GM19351 (cell line): Measurements from ENCODE around the gene MDFIC.

Experiments
- ATAC-seq: cut with Tn5 transposase; IDR thresholded peaks from one replicate; pipeline ENCODE4 v1.9.1; 2021; ENCODE audit warnings: mild to moderate bottlenecking, moderate library complexity; ENCODE audit not compliant: unreplicated experiment

MDFIC gene

GRCh38 chr7:114988755-114989375, 67.0 kb downstream of the MDFIC start:
- ATAC-seq, result no peak

GRCh38 chr7:114989531-114989930, 67.6 kb downstream of the MDFIC start:
- ATAC-seq, result no peak

DNA sequence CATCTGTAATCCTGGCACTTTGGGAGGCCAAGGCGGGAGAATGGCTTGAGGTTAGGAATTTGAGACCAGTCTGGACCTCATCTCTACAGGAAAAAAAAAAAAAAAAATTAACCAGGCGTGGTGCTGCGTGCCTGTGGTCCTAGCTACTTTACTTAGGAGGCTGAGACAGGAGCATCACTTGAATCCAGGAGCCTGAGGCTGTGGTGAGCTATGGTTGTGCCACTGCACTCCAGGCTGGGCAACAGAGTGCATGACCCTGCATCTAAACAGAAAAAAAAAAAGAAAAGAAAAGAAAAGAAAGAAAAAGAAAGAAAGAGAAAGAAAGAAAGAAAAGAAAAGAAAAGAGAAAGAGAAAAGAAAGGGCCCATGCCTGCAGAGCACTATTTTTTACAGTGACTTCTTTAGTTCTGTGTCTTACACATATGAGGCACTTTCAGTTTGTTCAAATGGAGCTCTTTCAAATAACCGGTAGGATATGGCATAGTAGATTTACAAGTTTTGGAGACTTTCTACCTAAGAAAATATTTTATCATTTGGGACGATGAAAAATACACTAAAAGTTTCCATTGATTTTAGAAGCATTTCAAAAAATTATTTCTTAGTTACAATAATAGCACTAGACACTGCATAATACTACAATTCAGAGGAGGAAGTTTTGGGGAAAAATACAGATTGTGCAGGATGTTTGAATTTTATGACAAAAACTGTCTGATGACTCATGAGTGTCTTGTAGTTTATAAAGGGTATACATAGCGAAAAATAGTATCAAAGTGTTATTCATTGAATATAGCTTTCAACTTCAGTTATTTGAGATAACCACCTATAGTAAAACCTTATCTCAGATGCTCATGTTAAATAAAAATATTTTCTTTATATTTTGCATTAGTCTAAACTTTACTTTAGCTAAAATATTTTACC, 75.9 kb downstream of the MDFIC start:
- no peak for ATAC-seq

DNA sequence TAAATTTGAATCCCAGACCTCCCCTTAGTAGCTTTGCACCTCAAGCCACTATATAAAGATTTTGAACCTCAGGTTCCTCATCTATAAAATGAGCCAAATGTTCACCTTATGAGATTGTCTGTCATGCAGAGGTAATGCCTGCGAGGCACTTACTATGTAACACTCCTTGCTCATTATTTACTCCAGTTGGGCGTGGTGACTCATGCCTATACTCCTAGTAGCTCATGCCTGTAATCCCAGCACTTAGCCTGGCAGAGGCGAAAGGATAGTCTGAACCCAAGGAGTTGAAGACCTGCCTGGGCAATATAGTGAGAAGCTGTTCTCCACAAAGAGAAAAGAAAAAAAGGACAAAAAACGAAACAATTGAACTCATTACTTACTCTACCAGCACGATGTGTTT, 82.2 kb downstream of the MDFIC start:
- no peak for ATAC-seq

DNA sequence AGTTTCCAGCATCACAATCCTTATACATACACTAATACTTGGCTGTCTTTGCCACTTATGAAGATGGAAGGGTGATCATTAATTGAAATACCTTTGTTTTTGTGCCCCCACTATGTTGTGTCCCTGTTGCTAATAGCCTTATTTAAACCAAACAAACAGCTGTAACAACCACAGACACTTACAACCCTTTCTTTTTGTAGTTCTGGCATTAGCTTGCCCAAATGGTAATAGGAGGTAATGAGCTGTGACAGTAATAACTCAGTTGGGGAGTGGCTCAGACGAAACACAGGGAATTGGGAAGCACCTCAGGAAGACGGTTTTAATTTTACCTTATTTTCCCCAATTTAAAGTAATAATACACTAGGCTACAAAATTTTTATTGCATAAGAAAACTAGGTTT, 83.4 kb downstream of the MDFIC start:
- ATAC-seq, result no peak

DNA sequence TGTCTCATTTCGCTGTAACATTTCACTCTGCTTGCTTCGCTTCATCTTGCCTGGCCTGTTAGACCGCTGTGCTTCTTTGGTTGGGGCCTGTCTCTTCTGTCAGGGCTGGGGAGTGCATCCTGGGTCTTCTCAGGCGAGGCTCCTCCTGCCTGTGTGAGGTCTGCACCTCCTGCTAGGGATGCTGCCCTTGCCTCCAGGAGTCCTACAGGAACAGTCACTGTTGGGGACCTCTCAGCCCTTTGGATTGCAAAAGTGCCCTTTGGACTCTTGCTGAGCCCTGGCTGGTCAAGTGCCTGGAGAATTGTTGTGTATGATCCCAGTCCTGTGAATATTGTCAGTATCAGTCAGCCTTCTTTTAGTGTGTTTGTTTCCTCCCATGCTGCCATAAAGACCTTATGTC, 84.1 kb downstream of the MDFIC start:
- ATAC-seq, result no peak

DNA sequence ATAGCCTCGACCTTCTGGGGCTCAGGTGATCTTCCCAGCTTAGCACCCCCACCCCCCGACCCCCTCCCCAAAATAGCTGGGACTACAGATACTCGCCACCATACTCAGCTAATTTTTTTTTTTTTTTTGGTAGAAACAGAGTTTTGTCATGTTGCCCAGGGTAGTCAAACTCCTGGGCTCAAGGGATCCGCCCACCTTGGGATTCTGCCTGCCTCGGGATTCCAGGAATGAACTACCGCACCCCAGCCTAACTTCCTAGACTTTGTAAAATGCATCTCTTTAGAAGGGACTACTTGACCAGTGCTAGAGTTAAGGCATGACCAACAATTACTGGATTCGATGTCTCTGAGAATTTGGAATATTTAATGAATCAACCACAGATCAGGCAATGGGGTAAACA, 85.9 kb downstream of the MDFIC start:
- no peak for ATAC-seq

GRCh38 chr7:115008465-115009114, 86.7 kb downstream of the MDFIC start:
- peak; percentile 58 for ATAC-seq

- peak; percentile 69 for ATAC-seq
Observed at GRCh38 chr7:115009139-115009538, 87.2 kb downstream of the MDFIC start.

DNA sequence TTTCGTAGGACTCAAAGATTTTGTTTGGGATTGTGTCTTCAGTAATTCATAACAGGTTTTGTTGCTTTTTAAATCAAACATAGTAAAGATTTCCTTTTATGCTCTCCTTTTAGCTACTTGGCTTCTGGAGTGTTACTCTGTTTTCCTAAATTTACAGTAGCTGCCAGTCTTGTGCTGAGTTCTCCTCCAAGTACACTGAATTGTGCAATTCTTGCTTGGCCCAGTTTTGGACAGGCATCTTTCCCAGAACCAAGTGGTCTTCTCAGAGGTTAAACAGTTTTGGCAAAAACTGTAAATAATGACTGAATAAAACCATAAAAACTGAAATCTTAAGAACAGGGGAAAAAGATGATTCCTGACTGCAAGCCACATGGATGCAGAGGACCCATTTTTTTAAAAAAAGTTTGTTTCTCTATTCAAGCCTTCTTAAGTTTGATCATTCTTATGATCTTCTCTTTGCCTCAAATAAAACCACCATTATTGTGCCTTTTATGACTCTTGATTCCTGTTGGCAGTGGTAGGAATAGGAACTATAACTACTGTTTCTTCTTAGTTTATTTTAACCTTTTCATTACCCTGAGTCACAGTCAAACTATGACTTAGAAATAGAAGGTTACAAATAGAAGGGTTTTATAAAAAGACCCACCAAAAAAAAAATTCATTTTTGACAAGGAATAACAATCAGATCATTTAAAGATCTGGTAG, 88.0 kb downstream of the MDFIC start:
- no peak for ATAC-seq

GRCh38 chr7:115010441-115010820, 88.5 kb downstream of the MDFIC start:
- ATAC-seq, result no peak

GRCh38 chr7:115013886-115014285, 92.0 kb downstream of the MDFIC start:
- no peak for ATAC-seq

DNA sequence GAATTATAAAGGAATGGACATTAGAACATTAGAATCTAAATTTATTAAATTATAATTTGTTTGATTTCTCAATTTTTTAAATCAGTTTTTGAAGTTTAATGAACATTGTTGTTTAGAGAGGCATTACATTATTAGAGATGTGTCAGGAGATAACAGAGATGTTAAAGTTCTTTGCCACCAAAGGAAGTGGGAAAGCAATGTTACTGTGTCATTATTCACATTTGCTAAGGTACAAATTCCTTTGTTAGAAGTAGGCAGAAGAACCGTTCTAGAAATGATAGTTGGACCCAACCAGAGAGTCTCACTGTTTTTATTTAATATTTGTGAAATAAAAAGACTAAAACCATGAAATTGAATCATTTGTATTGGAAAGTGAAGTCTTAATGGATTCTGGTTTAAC, 92.9 kb downstream of the MDFIC start:
- ATAC-seq, result no peak

GRCh38 chr7:115015619-115016018, 93.7 kb downstream of the MDFIC start:
- ATAC-seq, result no peak

DNA sequence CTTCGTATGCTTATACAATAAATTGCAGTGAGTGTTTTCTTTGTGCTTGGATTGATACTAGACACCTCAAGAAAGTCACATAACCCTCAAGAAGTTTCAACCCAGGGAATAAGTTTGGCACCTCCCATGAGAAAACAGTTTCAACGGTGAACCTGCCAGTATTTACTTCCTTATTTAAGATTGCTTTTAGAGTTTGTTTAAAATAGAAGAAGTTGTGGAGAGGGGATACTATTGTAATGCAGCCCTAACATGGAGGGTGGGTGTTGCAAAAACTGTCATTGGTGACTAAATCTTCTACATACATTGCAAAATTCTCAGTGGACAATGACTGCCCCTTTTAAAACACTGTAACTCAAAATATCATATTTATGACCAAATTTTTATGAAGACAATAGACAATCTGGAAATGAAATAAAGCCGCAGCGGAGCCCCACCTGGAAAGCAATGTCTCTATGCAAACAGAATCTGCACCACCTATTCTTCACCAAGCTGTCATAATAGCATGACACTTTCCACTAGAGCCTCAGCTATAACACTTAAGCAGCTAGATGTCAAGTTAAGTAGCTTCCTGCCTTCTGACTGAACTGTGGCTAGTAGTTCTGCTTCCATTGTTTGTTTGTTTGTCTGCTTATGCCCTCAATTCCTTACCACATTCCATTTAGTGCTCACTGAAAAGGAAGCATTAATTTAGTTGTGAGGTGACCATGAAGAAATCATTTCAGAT, 98.2 kb downstream of the MDFIC start:
- no peak for ATAC-seq

GRCh38 chr7:115023219-115023618, 101.3 kb downstream of the MDFIC start:
- no peak for ATAC-seq

GRCh38 chr7:115024276-115024675, 102.4 kb downstream of the MDFIC start:
- no peak for ATAC-seq

- ATAC-seq, result no peak
Observed at GRCh38 chr7:115032715-115033703, 111.1 kb downstream of the MDFIC start.

DNA sequence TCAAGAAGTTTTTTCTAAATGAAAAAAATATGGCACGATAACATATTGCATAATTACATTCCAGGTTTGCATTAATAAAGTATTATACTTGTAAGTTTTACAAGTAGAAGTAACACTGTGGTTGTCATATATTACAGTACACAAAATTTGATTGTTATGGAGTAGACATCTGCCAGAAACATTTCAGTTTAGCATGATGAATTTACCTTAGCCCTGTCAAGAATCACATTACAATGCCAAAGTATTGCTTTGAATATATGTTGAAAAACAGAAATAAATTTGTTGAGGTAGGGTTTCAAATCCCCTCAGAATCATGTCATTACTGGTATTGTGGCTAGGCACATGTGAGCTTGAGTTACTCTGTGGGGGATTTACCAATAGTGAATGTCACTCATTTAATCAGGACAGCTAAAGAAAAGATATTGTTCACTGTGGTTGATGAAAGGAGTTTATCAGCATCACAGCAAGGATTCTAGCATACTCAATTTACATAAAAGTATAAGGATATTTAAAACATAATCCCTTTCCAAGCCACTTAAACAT, 112.1 kb downstream of the MDFIC start:
- ATAC-seq, result peak; percentile 44
